ENCODE measurements around the gene DNASE1L3.

The DNASE1L3 gene

DNA sequence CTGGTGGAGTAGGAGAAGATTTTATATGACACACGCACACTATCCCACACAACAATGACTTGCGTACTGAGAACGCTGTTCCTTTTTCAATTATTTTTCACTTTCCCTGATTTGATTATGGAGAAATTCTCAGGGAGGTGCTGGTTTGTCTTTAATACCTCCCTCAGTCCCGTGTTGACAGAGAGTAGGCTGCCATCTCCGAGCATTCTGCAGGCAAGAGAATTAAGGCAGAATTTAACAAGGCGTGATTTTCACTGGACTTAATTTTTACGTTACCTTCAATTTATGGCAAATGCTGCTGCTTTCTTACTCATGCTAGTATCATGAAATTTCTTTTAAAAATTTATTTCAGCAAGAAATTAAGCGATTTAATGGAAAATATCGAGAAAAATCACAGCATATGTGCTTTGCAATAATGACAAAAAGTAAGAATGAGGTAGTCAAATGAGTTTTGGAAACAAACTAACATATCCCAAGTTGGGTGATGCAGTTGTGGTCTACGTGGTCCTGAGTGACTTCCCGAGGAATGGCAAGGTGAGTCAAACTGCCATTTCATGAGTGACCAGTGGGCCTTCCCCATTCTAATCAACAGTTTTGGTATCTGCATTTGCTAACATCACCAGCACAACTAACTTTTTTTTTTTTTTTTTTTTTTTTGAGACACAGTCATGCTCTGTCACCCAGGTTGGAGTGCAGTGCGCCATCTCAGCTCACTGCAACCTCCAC is 16.9 kb downstream of the DNASE1L3 start:
- TF ChIP-seq, protein P1, sequence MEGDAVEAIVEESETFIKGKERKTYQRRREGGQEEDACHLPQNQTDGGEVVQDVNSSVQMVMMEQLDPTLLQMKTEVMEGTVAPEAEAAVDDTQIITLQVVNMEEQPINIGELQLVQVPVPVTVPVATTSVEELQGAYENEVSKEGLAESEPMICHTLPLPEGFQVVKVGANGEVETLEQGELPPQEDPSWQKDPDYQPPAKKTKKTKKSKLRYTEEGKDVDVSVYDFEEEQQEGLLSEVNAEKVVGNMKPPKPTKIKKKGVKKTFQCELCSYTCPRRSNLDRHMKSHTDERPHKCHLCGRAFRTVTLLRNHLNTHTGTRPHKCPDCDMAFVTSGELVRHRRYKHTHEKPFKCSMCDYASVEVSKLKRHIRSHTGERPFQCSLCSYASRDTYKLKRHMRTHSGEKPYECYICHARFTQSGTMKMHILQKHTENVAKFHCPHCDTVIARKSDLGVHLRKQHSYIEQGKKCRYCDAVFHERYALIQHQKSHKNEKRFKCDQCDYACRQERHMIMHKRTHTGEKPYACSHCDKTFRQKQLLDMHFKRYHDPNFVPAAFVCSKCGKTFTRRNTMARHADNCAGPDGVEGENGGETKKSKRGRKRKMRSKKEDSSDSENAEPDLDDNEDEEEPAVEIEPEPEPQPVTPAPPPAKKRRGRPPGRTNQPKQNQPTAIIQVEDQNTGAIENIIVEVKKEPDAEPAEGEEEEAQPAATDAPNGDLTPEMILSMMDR (IDR thresholded peaks at IDR 0.05; ENCODE audit: low read depth, low read length, missing control alignments): no peak
- Histone ChIP-seq H3K27me3 (replicated peaks) (no peaks in the 10 kb centered on the region), H3K4me3 (ENCODE audit: low read depth, low read length) (no peak overlapping the region), H3K36me3 (replicated peaks) (no peaks in the 10 kb centered on the region), H3K27ac (no peak overlapping the region)
- DNase-seq: no peak
- in situ Hi-C loops (cut with HindIII; ENCODE audit: low pct_ligation_motif_present, low sequenced_read_pairs): loop anchor here (10.0 kb wide), 1 partner anchor 91 kb away; no protein-coding TSS in a partner anchor

- no peaks in the 10 kb centered on the region for H3K27me3 ChIP-seq (replicated peaks)
- no peak overlapping the region for H3K4me3 ChIP-seq (ENCODE audit: low read depth, low read length)
- no peak overlapping the region for H3K27ac ChIP-seq
- H3K36me3 ChIP-seq (replicated peaks): no peaks in the 10 kb centered on the region
- in situ Hi-C loops (cut with HindIII; ENCODE audit: low pct_ligation_motif_present, low sequenced_read_pairs): loop anchor here (10.0 kb wide), 1 partner anchor 93 kb away; no protein-coding TSS in a partner anchor
- TF ChIP-seq, protein P1 (IDR thresholded peaks at IDR 0.05; ENCODE audit: low read depth, low read length, missing control alignments): no peak
- DNase-seq: no peak
These were observed 18.7 kb downstream of the DNASE1L3 start for GRCh38 chr3:58192069-58192468.

DNA sequence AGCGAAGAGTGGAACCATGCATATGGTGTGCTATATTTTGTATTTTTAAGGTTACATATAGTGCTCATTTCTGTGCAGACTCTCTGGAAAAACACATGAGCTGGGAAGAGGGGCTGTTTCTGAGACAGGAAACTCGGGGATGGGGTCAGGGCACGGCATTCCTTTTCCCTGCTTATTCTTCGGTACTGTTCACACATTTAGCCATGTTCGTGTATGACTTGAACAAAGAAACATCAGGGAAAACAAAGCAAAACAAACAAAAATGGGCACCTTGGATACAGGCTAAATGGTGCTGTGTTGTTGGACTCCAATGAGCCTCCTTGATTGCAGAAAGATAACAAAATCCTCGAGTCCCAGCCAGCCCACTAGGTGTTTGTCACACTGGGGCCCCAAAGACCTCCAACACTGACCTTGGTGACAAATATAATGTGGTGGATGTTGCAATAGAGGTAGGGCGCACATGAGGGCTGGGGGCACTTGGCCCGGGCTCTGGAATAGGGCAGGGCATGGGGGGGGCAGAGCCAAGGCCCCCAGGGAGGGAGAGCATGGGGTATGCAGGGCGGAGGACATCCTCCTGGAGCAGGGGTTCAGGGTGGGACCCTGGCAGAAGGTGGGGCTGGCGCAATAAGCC is 19.3 kb downstream of the DNASE1L3 start:
- Histone ChIP-seq H3K36me3 (replicated peaks) (no peaks in the 10 kb centered on the region), H3K27ac (no peak overlapping the region), H3K4me3 (ENCODE audit: low read depth, low read length) (no peak overlapping the region), H3K27me3 (replicated peaks) (no peaks in the 10 kb centered on the region)
- no peak for DNase-seq
- in situ Hi-C loops (cut with HindIII; ENCODE audit: low pct_ligation_motif_present, low sequenced_read_pairs): loop anchor here (10.0 kb wide), 1 partner anchor 93 kb away; no protein-coding TSS in a partner anchor
- TF ChIP-seq, protein P1 (IDR thresholded peaks at IDR 0.05; ENCODE audit: low read depth, low read length, missing control alignments): no peak

DNA sequence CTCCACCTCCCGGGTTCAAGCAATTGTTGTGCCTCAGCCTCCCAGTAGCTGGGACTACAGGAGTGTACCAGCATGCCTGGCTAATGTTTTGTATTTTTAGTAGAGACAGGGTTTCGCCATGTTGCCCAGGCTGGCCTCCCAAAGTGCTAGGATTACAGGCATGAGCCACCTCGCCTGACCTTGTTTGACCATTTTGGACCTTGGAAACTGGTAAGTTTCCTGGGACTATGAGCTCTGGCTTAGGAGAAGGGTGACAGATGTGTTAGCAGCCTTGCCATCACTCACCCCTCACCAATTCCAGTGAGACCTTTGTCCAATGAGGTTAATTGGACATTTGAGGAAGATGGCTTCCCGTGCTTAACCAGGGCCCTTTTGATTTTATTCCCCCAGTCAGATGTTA is 19.9 kb downstream of the DNASE1L3 start:
- no peak for DNase-seq
- no peak overlapping the region for H3K27ac ChIP-seq
- in situ Hi-C loops (cut with HindIII; ENCODE audit: low pct_ligation_motif_present, low sequenced_read_pairs): loop anchor here (10.0 kb wide), 1 partner anchor 94 kb away; no protein-coding TSS in a partner anchor
- no peaks in the 10 kb centered on the region for H3K27me3 ChIP-seq (replicated peaks)
- no peaks in the 10 kb centered on the region for H3K36me3 ChIP-seq (replicated peaks)
- H3K4me3 ChIP-seq (ENCODE audit: low read depth, low read length): no peak overlapping the region
- TF ChIP-seq, protein P1 (IDR thresholded peaks at IDR 0.05; ENCODE audit: low read depth, low read length, missing control alignments): no peak

- no peak overlapping the region for H3K4me3 ChIP-seq (ENCODE audit: low read depth, low read length)
- in situ Hi-C loops (cut with HindIII; ENCODE audit: low pct_ligation_motif_present, low sequenced_read_pairs): loop anchor here (10.0 kb wide), 1 partner anchor 95 kb away; no protein-coding TSS in a partner anchor
- DNase-seq: no peak
- TF ChIP-seq, protein P1 (IDR thresholded peaks at IDR 0.05; ENCODE audit: low read depth, low read length, missing control alignments): no peak
- H3K36me3 ChIP-seq (replicated peaks): no peaks in the 10 kb centered on the region
- no peak overlapping the region for H3K27ac ChIP-seq
- H3K27me3 ChIP-seq (replicated peaks): no peaks in the 10 kb centered on the region
These were observed 20.5 kb downstream of the DNASE1L3 start for GRCh38 chr3:58190291-58190690.

Data from brain microvascular endothelial cell (primary cell).